Fibroblast of skin of right quadriceps (primary cell): Measurements from ENCODE around the gene ARHGEF17.

Experiments
- DNase-seq: peaks from one replicate; pipeline ENCODE4 v3.0.0-alpha.2; 2013

Gene ARHGEF17

GRCh38 chr11:73335204-73335923, 27.3 kb downstream of the ARHGEF17 start:
- DNase-seq: peak; percentile 88

GRCh38 chr11:73337846-73338245, 29.8 kb downstream of the ARHGEF17 start:
- DNase-seq: no peak

DNA sequence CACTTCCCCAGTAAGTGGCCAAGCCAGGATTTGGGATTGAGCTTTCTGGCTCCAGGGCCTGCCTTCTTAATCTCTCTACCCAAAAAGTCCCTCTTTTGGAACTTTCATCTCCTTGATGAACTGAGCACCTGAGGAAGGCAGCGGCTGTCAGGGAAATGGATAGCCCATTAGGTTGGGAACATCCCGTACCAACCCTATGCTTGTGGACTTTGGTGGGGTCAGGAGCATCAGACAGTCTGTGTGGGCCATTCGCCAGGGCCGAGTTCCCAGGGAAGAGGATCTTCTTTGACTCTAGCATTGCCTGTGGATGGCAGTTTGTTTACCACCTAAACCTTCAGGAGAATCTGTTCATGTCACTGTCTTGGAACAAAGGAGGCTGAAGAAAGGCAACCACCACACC, 30.2 kb downstream of the ARHGEF17 start:
- no peak for DNase-seq

- DNase-seq: no peak
Measured at GRCh38 chr11:73340164-73340563, 32.1 kb downstream of the ARHGEF17 start.

- no peak for DNase-seq
Measured at GRCh38 chr11:73342633-73343032, 34.6 kb downstream of the ARHGEF17 start.

- DNase-seq: no peak
Measured at GRCh38 chr11:73343076-73343873, 35.2 kb downstream of the ARHGEF17 start.

DNA sequence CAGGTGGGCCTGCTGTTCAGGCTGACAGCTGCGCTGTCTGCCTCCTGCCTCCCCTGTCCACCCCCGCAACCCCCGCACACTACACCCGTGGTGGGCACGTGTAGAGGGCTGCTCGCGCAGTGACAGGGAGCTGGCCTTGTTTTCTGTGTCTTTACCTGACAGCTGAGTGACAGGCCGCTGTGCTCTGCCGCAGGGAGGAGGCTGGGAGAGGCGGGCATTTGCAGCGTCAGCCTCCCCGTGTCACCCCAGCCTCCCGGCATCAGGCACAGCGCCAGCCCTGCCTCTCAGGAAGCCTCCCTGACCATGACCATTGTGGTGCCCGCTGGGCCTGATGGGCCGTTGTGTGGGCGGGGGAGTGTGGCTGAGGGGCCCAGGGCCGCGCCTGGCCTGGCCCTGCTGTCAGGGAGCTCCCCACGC, 36.1 kb downstream of the ARHGEF17 start:
- DNase-seq: no peak

DNA sequence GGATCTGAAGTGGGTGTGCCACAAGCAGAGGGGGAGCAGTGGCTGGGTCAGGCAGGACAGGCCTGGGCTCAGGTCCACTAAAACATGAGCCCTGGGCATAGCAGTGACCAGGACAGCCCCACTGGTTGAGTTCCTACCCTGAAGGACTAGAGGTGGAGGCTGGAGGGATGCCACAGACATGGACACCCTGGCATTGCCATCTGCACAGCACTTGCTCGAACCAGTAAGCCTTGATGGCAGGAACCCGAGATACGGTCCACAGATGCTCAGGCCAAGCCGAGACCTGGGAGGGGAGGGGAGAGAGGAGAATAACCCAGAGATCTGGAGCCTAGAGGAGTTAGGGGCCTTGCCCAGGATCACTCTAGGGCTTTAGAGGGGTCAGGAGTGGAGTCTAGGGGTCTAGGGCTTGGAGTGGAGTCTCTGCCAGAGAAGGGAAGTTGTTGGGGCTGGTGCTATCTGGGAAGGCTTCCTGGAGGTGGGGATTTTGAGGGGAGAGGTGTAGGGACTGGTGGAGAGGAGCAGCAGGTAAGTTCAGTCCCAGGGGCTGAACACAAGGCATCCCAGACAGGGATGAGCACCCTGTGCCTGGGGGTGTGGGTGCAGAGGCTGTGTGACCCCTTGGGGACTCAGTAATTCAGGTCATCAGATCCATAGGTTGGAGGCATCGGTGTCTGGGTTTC, 37.5 kb downstream of the ARHGEF17 start:
- DNase-seq: no peak

- no peak for DNase-seq
Measured at GRCh38 chr11:73346186-73346935, 38.3 kb downstream of the ARHGEF17 start.

GRCh38 chr11:73347067-73347466, 39.0 kb downstream of the ARHGEF17 start:
- no peak for DNase-seq

DNA sequence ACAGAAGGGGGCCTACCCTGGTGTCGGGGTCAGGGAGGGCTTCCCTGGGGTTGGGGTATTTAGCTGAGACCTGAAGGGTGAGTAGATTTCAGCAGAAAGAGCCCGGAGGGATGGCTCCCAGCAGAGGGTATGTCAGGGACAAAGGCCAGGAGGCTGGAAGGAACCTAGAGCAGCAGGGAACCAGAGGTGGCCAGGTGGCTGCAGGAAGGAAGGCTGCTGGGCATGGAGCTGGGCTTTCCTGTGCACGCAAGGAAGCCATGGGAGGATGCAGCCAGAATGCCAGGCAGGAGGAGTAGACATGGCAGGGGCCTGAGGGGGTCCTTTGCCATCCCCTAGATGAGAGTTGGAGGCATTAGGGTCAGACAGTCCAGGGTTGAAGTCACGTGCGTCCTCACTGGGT, 40.8 kb downstream of the ARHGEF17 start:
- no peak for DNase-seq

- DNase-seq: no peak
Measured at GRCh38 chr11:73349633-73350032, 41.6 kb downstream of the ARHGEF17 start.

- DNase-seq: peak; percentile 68
Measured at GRCh38 chr11:73350908-73351636, 43.0 kb downstream of the ARHGEF17 start.

GRCh38 chr11:73353422-73353821, 45.3 kb downstream of the ARHGEF17 start:
- no peak for DNase-seq

DNA sequence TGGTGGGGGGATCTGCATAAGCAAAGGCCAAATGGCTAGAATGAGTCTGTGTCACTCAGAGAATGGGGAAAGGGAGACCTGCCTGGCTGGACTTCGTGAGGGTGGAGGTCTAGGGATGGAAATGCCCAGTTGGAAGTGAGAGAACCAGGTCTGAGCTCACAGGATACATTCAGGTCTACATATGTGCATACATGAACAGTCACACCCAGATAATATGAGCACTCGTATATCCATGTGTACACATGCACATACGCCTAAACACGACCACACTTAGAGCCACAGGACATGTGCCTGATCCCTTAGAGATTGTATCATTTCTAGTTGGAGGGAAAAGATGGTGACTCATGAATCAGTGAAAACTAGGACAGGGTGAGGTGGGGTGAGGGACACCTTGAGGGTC, 47.0 kb downstream of the ARHGEF17 start:
- no peak for DNase-seq

- no peak for DNase-seq
Measured at GRCh38 chr11:73356979-73357860, 49.1 kb downstream of the ARHGEF17 start.

DNA sequence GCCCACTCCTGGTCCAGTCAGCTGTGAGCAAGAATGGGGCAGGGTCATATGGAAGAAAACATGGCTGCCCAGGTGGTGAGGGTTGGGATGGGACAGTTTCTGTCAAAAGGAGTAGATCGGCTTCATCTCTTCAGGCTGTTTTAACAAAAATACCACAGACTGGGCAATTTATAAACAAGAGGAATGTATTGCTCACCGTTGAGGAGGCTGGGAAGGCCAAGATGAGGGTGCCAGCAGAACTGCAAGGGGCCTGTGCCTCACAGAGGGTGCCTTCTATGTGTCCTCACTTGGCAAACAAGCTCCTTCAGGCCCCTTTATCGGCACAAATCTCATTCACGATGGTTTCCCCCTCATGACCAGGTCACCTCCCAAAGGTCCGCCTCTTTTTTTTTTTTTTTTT, 50.0 kb downstream of the ARHGEF17 start:
- no peak for DNase-seq

GRCh38 chr11:73359341-73359740, 51.3 kb downstream of the ARHGEF17 start:
- no peak for DNase-seq

- peak; percentile 26 for DNase-seq
Measured at GRCh38 chr11:73359930-73360742, 52.1 kb downstream of the ARHGEF17 start.

DNA sequence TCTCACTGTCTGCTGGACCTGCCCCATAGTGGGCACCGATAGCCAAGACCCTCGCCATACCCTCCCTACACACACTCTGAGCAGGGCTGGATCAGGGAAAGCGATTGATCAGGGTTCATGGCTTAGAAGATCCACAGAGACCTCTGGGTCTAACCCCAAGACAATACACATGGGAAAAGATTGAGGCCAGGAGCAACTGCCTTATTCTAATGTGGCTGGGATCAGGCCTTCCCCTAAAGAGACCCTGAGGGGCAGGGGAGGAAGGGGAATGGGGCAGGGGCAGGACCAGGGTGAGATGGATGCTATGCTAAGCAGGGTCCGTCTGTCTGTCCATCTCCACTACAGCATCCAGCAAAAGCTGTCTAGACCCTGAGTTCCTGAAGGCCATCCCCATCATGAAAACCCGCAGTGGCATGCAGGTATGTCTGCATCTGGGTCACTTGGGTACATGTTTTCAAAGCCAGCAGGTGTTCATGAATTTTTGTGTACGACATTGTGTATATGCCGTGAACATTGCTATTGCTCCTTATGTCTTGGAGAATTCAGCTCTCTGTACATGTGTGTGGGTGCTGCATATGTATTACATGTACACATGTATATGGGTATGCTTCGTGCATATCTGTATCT, 52.8 kb downstream of the ARHGEF17 start:
- no peak for DNase-seq
